Hair follicular keratinocyte (primary cell): Measurements from ENCODE around the gene ENOX2. TPM values are rescaled to one million over a fixed set of nuclear protein-coding genes. Genes with fewer than 3 reads are reported as not detected.

ENCODE experiments used
- total RNA-seq: library from RNA; depleted of rRNA; stranded (reverse); fragments of >200 nt; gene quantifications from 2 replicates; pipeline ENCODE4 v1.2.3, GENCODE V29; 2015

Gene ENOX2
- total RNA-seq: 10.4 and 12.2 TPM in 2 replicates

GRCh38 chrX:130902783-130903613 is at the start of gene ENOX2:
TSS of gene ENOX2 (minus strand) at chrX:130903209. CDS start at chrX:130703216, 199,993 bp downstream.

Other genes with a start within 250 kb of the ENOX2 start
- gene ARHGAP36, start 155.1 kb upstream of the ENOX2 start, total RNA-seq: not detected in 2 replicates